ENCODE measurements around the gene MMP12. TPM values are rescaled to one million over a fixed set of nuclear protein-coding genes. Genes with fewer than 3 reads are reported as not detected.

MMP12 gene
- total RNA-seq, 6 experiments from 2014 or later, result 1.5 TPM; not detected in 5

- Histone ChIP-seq H3K27ac (peak overlapping the region in 1 of 3 donors; percentile 61), H3K4me3 (peak overlapping the region; percentile 10 to 55 (median 26)), H3K4me1 (no peaks in the 10 kb centered on the region), H3K9me3 (no peaks in the 10 kb centered on the region), H3K36me3 (no peaks in the 10 kb centered on the region), H3K27me3 (no peaks in the 10 kb centered on the region)
- peak; percentile 87 to 95 (median 93) for ATAC-seq
- TF ChIP-seq CTCF (IDR thresholded peaks at IDR 0.05), result peak in 3 of 4 donors; percentile 28 to 55 (median 36)
- TF ChIP-seq POLR2A (IDR thresholded peaks at IDR 0.05), result no peak
- 26% methylated on average over 26 of the region's 38 CpGs for WGBS (ENCODE audit: insufficient coverage, low coverage, low lambda C conversion rate, missing lambda C conversion rate)
- DNase-seq, result peak in 2 of 3 donors; percentile 67 to 77
- intact Hi-C loops (cut with DNase I), result no loop called here
Observed at GRCh38 chr11:102831489-102832440, 43.0 kb downstream of the MMP12 start.

GRCh38 chr11:102831128-102831488 is 43.7 kb downstream of the MMP12 start:
- Histone ChIP-seq H3K4me1 (no peaks in the 10 kb centered on the region), H3K27ac (no peak overlapping the region), H3K4me3 (peak overlapping the region in 1 of 3 donors; percentile 55), H3K27me3 (no peaks in the 10 kb centered on the region), H3K9me3 (no peaks in the 10 kb centered on the region), H3K36me3 (no peaks in the 10 kb centered on the region)
- DNase-seq (no peak), ATAC-seq (no peak)
- WGBS (ENCODE audit: insufficient coverage, low coverage, low lambda C conversion rate, missing lambda C conversion rate), result 42% methylated on average over 2 of the region's 2 CpGs
- TF ChIP-seq POLR2A (IDR thresholded peaks at IDR 0.05) (no peak), CTCF (IDR thresholded peaks at IDR 0.05) (no peak)
- intact Hi-C loops (cut with DNase I), result no loop called here

GRCh38 chr11:102830001-102830727 is 44.6 kb downstream of the MMP12 start:
- ATAC-seq (no peak), DNase-seq (no peak)
- no peak for TF ChIP-seq CTCF (IDR thresholded peaks at IDR 0.05)
- no peak for TF ChIP-seq POLR2A (IDR thresholded peaks at IDR 0.05)
- no peaks in the 10 kb centered on the region for H3K9me3 ChIP-seq
- no peaks in the 10 kb centered on the region for H3K27me3 ChIP-seq
- intact Hi-C loops (cut with DNase I), result no loop called here
- no peak overlapping the region for H3K4me3 ChIP-seq
- no peaks in the 10 kb centered on the region for H3K4me1 ChIP-seq
- 40% methylated on average over 4 of the region's 5 CpGs for WGBS (ENCODE audit: insufficient coverage, low coverage, low lambda C conversion rate, missing lambda C conversion rate)
- no peaks in the 10 kb centered on the region for H3K36me3 ChIP-seq
- no peak overlapping the region for H3K27ac ChIP-seq

GRCh38 chr11:102829316-102830000 is 45.3 kb downstream of the MMP12 start:
- Histone ChIP-seq H3K36me3 (no peaks in the 10 kb centered on the region), H3K4me1 (no peaks in the 10 kb centered on the region), H3K4me3 (no peak overlapping the region), H3K9me3 (no peaks in the 10 kb centered on the region), H3K27me3 (no peaks in the 10 kb centered on the region), H3K27ac (no peak overlapping the region)
- ATAC-seq (peak in 2 of 4 donors; percentile 18 to 24), DNase-seq (no peak)
- WGBS (ENCODE audit: insufficient coverage, low coverage, low lambda C conversion rate, missing lambda C conversion rate), result 52% methylated on average over 6 of the region's 6 CpGs
- no peak for TF ChIP-seq POLR2A (IDR thresholded peaks at IDR 0.05)
- intact Hi-C loops (cut with DNase I), result no loop called here

All from right lobe of liver (tissue), 6 donors.